SH-SY5Y (cell line): Measurements from ENCODE around the gene FAM170A.

Experiments
- GATA2 ChIP-seq: IDR thresholded peaks from 2 replicates; pipeline ENCODE4 v1.6.1; 2011; ENCODE audit warnings: mild to moderate bottlenecking, low read depth, low read length
- GATA3 ChIP-seq: IDR thresholded peaks from 2 replicates; pipeline ENCODE4 v1.6.1; 2011; ENCODE audit warnings: low read depth, mild to moderate bottlenecking, low read length, moderate library complexity

DNA sequence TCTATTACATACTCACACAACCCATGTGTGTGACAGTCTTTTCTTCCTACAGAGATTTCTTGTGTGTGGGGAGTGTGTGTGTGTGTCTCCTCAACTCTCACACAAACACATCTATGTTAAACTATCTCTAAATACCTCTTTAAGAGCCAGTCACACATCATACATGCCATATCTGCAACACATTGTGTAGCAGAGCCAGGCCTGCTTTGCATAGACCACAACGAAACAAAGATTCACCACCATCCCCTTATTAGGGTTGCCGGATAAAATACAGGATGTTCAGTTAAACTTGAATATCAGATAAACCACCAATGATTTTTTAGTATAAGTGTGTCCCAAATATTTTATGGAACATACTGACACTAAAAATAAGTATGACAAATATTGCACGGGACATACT lies 2.3 kb downstream of the FAM170A start:
- TF ChIP-seq GATA2 (no peak), GATA3 (no peak)
